ENCODE data around the gene ZBTB16.

Gene ZBTB16

DNA sequence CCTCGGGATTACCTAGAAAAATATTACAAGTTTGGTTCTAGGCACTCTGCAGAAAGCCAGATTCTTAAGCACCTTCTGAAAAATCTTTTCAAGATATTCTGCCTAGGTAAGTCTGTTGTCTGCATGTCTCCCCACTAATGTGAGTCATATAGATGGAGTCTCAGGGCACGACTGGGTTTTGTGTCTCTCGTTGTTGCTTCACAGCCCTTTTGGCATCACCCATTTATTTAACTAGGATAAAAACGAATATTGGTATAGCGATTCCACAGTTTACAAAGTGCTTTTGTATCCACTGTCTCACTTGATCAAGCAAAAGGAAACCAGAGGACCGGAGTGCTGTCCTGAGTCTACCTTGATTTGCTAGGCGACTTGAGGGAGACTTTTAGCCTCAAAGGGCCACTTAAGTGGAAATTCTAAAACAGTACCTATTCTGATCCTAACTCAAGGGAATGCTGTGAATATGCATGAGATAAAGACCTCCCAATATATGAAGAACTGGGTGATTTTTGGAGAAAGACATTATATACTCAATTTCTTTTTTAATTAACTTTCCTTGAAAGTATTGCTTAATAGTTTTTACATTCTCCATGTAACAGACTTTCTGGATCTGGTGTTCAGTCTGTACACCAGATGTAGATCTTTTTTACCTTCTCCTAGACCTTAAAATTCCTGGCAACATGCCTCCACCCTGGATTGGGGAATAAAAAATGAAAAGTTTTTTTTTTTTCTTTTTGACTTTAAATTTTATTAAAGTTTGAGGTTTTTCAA, 237.3 kb downstream of the ZBTB16 start:
- H3K4me3 ChIP-seq: peak overlapping the region; percentile 73
- H3K27ac ChIP-seq: peak overlapping the region; percentile 98
- TF ChIP-seq, protein P1, sequence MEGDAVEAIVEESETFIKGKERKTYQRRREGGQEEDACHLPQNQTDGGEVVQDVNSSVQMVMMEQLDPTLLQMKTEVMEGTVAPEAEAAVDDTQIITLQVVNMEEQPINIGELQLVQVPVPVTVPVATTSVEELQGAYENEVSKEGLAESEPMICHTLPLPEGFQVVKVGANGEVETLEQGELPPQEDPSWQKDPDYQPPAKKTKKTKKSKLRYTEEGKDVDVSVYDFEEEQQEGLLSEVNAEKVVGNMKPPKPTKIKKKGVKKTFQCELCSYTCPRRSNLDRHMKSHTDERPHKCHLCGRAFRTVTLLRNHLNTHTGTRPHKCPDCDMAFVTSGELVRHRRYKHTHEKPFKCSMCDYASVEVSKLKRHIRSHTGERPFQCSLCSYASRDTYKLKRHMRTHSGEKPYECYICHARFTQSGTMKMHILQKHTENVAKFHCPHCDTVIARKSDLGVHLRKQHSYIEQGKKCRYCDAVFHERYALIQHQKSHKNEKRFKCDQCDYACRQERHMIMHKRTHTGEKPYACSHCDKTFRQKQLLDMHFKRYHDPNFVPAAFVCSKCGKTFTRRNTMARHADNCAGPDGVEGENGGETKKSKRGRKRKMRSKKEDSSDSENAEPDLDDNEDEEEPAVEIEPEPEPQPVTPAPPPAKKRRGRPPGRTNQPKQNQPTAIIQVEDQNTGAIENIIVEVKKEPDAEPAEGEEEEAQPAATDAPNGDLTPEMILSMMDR (IDR thresholded peaks at IDR 0.05): no peak
- DNase-seq (ENCODE audit: low spot score): peak; percentile 73

DNA sequence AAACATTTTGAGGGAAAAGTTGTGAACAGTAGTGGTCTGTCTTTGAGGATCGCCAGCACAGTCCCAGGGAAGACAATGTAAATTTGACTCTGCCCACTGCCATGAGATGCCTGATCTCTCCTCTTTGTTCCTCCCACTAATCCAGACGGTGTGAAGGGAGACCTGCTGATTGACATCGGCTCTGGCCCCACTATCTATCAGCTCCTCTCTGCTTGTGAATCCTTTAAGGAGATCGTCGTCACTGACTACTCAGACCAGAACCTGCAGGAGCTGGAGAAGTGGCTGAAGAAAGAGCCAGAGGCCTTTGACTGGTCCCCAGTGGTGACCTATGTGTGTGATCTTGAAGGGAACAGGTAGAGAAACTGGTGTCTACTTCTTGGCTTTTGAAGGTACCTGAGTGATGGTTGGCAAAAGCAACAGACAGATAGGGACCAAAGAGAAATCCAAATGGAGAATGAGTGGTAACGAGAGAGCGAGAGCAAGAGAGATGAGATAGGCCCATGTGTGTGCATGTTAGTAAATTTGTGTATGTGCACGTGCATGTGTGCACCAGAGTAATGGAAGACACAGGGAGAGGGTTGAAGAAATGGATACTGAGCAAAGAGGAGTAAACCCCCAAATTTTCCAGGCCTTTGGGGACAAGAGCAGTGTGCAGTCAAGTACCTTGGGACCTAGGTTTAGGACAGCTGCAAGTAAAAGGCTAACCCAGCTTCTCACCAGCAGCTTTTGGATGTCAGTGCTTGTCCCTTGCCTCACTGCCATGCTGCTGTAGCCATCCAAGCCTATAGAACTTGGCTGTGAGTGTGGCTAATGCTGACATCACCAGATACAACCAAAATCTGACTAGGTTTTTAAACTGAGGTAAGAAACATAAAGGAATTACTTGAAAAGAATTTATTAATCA, 238.5 kb downstream of the ZBTB16 start:
- TF ChIP-seq, protein P1 (IDR thresholded peaks at IDR 0.05): no peak
- no peak for DNase-seq (ENCODE audit: low spot score)
- Histone ChIP-seq H3K27ac (peak overlapping the region; percentile 88 to 98), H3K4me3 (peak overlapping the region; percentile 73)

DNA sequence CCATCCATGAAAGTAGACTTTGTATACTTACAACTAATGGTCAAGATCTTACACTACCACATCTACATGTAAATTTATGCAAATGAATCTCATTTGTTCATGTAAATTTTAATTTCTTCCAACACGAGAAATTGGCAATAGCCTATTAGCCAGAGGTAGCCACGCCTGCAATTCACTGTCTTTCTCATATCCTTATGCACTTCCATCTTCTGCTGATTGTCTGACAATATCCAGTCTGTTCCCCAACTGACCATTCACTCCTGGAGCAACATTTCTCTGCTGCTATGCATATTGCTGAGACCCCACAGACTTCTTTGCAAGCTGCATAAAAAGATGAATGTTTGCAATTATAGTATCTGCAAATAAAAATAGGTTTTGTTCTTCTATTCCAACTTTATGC, 239.2 kb downstream of the ZBTB16 start:
- H3K4me3 ChIP-seq: peak overlapping the region; percentile 73
- H3K27ac ChIP-seq: peak overlapping the region; percentile 88 to 98

More for the DNA sequence above, 239.2 kb downstream of the ZBTB16 start:
- no peak for DNase-seq (ENCODE audit: low spot score)
- TF ChIP-seq, protein P1 (IDR thresholded peaks at IDR 0.05): no peak
